Right lobe of liver (tissue), 6 donors: ENCODE data around the gene NUBPL. TPM values are rescaled to one million over a fixed set of nuclear protein-coding genes. Genes with fewer than 3 reads are reported as not detected.

Experiments
- ATAC-seq, 4 donors: fragments of 200-7000 bp; cut with Tn5 transposase; one replicate each; pipeline ENCODE4 v1.9.1; 2020; ENCODE audit warnings: mild to moderate bottlenecking in 4 of 4, moderate library complexity in 4 of 4
- DNase-seq, 3 donors: peaks; one replicate each; pipeline ENCODE4 v3.0.0-alpha.2; 2020
- H3K27ac ChIP-seq, 3 donors: fragments of 200-600 bp; one replicate each; pipeline ENCODE4 v1.8.0; 2022
- H3K27me3 ChIP-seq, 2 donors: fragments of 200-600 bp; one replicate each; pipeline ENCODE4 v1.8.0; 2022
- H3K36me3 ChIP-seq, 4 donors: fragments of 200-600 bp; sonication (generic) in 1 of 4; one replicate each; pipeline versions ENCODE4 v1.5.1 to v1.8.0; 2017 to 2022; ENCODE audit warnings: control low read depth in 1 of 4
- H3K4me1 ChIP-seq, 4 donors: fragments of 200-600 bp; sonication (generic) in 1 of 4; one replicate each; pipeline versions ENCODE4 v1.5.1 to v1.8.0; 2017 to 2022; ENCODE audit warnings: control low read depth in 1 of 4
- H3K4me3 ChIP-seq, 3 donors: fragments of 200-600 bp; one replicate each; pipeline ENCODE4 v1.8.0; 2022
- H3K9me3 ChIP-seq, 4 donors: fragments of 200-600 bp; sonication (generic) in 1 of 4; one replicate each; pipeline versions ENCODE4 v1.5.1 to v1.8.0; 2017 to 2022; ENCODE audit warnings: control low read depth in 1 of 4
- CTCF ChIP-seq, 4 donors: fragments of 200-600 bp in 3 of 4; fragments of 450-650 bp in 1 of 4; IDR thresholded peaks; one replicate each; pipeline versions ENCODE4 v1.5.1 to v1.8.0; 2016 to 2022; ENCODE audit warnings: antibody characterized with exemption in 4 of 4, mild to moderate bottlenecking in 2 of 4
- POLR2A ChIP-seq: fragments of 450-650 bp; IDR thresholded peaks from one replicate; pipeline ENCODE4 v1.6.1; 2017; ENCODE audit warnings: antibody characterized with exemption, mild to moderate bottlenecking
- WGBS: methylation state at CpG from one replicate; pipeline ENCODE4 v1.1.6; 2018; ENCODE audit warnings: low coverage, low lambda C conversion rate; ENCODE audit not compliant: insufficient coverage; ENCODE audit errors: missing lambda C conversion rate; 5-methylcytosine and 5-hydroxymethylcytosine counted together
- intact Hi-C, 2 donors: fragments of 100-400 bp; cut with DNase I; formaldehyde crosslinking; loops; one replicate each; pipeline versions ENCODE4 v1.11.2 to v1.14.1; 2022
- total RNA-seq, 6 experiments: library from RNA; depleted of rRNA in 2 of 6; stranded (reverse); fragments of >200 nt in 2 of 6; fragmentation: NEBNext Ultra II Directional in 3 of 6; extraction: Animal tissue kit (Norgen Biotek cat#: 25700) in 3 of 6; gene quantifications; one replicate each; pipeline versions ENCODE4 v1.1.0 to v1.2.4, GENCODE V29; 2016 to 2023
- donor health status: DM: no; HTN: yes; CAD: no.
- donor health status: DM: no; HTN: no; CAD: no.
- donor health status: DM: no; HTN: no; CAD: no.
- donor health status: DM: no; HTN: yes; CAD: no.
- donor health status: DM: no; HTN: yes; CAD: no.

NUBPL gene
- total RNA-seq, 6 experiments from 2014 or later = 6.3 to 9.5 (median 7.2) TPM

DNA sequence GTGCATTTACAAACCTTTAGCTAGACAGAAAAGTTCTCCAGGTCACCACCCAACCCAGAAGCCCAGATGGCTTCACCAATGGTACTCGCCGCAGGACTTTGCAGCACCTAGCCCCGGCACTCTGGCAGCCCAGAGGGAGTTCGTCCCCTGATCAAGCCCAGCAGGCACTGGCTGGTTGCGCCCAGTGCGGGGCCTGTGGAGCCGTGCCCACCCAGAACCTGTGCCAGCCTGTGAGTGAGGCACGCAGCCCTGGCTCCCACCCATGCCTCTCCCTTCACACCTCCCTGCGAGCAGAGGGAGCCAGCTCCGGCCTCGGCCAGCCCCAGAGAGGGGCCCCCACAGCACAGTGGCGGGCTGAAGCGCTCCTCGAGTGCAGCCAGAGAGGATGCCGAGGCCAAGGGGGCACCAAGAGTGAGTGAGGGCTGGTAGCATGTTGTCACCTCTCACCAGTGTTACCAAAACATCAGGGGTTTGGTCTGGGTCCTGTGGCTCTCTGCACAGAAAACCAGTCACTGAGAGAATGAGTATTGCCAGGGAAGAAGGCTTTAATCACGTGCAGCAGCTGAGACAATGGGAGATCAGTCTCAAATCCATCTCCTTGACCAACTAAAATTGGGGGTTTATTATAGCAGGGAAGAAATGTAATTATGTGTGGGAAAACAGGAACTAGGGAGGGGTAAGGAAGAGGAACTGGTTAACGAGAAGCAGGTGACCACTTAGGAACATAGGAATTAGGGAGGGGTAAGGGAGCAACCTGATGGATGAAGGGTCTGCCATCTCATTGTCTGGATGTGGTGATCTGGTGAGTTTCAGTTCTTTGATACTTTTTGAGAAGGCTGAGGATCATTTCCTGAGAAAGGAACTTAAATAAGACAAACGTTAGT, 151.3 kb downstream of the NUBPL start:
- H3K9me3 ChIP-seq = no peaks in the 10 kb centered on the region
- H3K27ac ChIP-seq = no peak overlapping the region
- ATAC-seq = no peak
- intact Hi-C loops = no loop called here
- no peaks in the 10 kb centered on the region for H3K27me3 ChIP-seq
- TF ChIP-seq CTCF (IDR thresholded peaks at IDR 0.05) (no peak), POLR2A (no peak)
- no peak overlapping the region for H3K4me3 ChIP-seq
- H3K36me3 ChIP-seq = no peaks in the 10 kb centered on the region
- H3K4me1 ChIP-seq = peaks cover 0 to 15% (median 4%) of the 10 kb centered on the region in 4 donors
- no peak for DNase-seq
- 87% methylated on average over 7 of the region's 18 CpGs for WGBS

DNA sequence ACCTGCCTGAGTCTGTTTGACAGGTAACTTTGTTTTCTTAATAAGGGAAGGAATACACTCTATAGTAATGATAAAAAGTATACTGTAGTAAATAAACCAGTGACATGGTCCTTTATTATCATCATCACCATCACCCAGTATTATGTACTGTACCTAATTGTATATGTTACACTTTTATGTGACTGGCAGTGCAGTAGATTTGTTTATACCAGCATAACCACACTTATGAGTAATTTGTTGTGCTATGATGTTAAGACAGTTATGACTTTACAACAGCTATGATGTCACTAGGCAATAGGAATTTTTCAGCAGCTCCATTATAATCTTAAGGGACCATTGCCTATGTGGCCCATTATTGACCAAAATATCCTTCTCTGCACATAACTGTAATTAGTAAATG, 155.0 kb downstream of the NUBPL start:
- no peak for TF ChIP-seq CTCF (IDR thresholded peaks at IDR 0.05)
- no peak for TF ChIP-seq POLR2A
- DNase-seq (no peak), ATAC-seq (no peak)
- intact Hi-C loops = no loop called here
- Histone ChIP-seq H3K27me3 (no peaks in the 10 kb centered on the region), H3K4me3 (no peak overlapping the region), H3K9me3 (no peaks in the 10 kb centered on the region), H3K4me1 (peaks cover 0 to 13% (median 6%) of the 10 kb centered on the region in 4 donors), H3K27ac (no peak overlapping the region), H3K36me3 (no peaks in the 10 kb centered on the region)

DNA sequence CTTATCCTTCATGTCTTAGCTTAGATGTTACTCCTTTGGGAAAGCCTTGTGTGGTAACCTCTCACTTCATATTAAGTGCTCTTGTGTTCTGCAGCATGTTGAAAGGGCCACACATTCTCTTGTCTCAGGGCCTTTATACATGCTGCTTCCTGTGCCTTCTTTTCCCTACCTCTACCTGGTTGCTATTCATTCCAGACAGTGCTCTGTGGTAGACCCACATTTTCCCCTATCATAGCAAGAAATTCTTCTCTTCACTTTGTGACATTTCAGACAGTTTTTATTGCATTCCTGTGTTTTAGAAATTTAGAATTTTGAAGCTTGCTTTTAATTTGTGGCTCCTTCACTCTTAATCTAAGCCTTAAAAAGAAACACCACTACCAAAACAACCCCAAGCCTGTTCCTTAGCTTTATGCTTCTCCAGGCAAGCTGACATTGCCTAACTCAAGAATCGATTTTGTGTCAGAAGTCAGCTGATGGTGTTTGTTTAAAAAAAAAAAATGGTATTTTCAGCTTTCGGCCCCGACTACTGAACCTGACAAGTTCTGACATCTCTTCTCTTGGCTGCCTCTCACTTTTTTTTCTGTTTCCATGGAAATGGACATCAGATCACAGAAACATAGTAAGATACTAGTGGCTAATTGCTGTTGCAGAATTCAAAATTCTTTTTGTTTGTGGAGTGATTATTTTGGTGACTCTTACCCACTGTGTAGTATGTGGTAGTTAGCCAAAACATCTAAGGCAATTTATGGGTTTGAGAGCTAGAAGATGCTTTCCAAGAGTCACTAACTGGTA, 156.3 kb downstream of the NUBPL start:
- 31% methylated on average over 3 of the region's 3 CpGs for WGBS
- no peaks in the 10 kb centered on the region for H3K9me3 ChIP-seq
- ATAC-seq = peak; percentile 88 to 92 (median 91)

DNA sequence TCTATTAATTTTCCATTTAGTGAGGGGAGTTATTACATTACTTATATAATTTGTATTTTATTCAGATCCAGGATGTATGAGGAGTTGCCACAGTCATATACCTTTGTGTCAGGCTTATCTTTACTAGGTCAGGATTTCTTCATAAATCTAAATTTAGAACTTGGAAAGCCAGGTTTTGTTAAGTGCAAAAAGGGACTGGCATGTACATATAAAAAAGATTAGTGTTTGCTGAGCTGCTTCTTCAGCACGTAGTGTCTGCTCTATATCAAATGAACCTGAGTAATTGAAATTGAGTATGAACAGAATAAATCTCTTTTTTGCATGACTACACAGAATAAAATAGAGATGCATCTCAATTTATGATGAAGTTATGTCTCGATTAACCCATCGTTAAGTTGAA, 157.4 kb downstream of the NUBPL start:
- Histone ChIP-seq H3K4me3 (no peak overlapping the region), H3K36me3 (no peaks in the 10 kb centered on the region), H3K9me3 (no peaks in the 10 kb centered on the region), H3K27me3 (no peaks in the 10 kb centered on the region), H3K27ac (no peak overlapping the region), H3K4me1 (peaks cover 0 to 13% (median 6%) of the 10 kb centered on the region in 4 donors)
- WGBS = 65% methylated on average over 3 of the region's 3 CpGs
- intact Hi-C loops = no loop called here
- TF ChIP-seq POLR2A (no peak), CTCF (IDR thresholded peaks at IDR 0.05) (no peak)
- no peak for ATAC-seq
- DNase-seq = no peak

More for the DNA sequence above, 156.3 kb downstream of the NUBPL start:
- TF ChIP-seq POLR2A (no peak), CTCF (IDR thresholded peaks at IDR 0.05) (no peak)
- no peak for DNase-seq
- H3K36me3 ChIP-seq = no peaks in the 10 kb centered on the region
- H3K4me3 ChIP-seq = no peak overlapping the region
- H3K27ac ChIP-seq = peak overlapping the region in 2 of 3 donors; percentile 12 to 38
- intact Hi-C loops = no loop called here
- H3K27me3 ChIP-seq = no peaks in the 10 kb centered on the region
- peaks cover 0 to 13% (median 6%) of the 10 kb centered on the region in 4 donors for H3K4me1 ChIP-seq
